ENCODE data around the gene ZNF280C.

ZNF280C gene

GRCh38 chrX:130186651-130187050 is 82.0 kb downstream of the ZNF280C start:
- Histone ChIP-seq H2AFZ (ENCODE audit: low read length) (no peak overlapping the region), H3K4me1 (ENCODE audit: insufficient read depth, low read length, severe bottlenecking) (peaks cover 13% of the 10 kb centered on the region)

GRCh38 chrX:130184857-130185256 is 83.8 kb downstream of the ZNF280C start:
- Histone ChIP-seq H3K4me3 (ENCODE audit: low read depth, low read length, poor library complexity, severe bottlenecking) (no peak overlapping the region), H3K9me2 (ENCODE audit: low read depth, low read length) (no peaks in the 10 kb centered on the region), H3K9ac (ENCODE audit: low read length) (no peak overlapping the region), H2AFZ (ENCODE audit: low read length) (no peak overlapping the region), H3K4me1 (ENCODE audit: insufficient read depth, low read length, severe bottlenecking) (peaks cover 13% of the 10 kb centered on the region), H3F3A (ENCODE audit: insufficient read depth, low read length) (no peaks in the 10 kb centered on the region), H3K79me2 (ENCODE audit: insufficient read depth, low read length) (no peaks in the 10 kb centered on the region), H3K9me3 (ENCODE audit: low read length) (no peaks in the 10 kb centered on the region), H4K20me1 (ENCODE audit: insufficient read depth, low read length) (no peaks in the 10 kb centered on the region), H3K27ac (ENCODE audit: low read depth, low read length, poor library complexity, severe bottlenecking) (no peak overlapping the region), H3K4me2 (ENCODE audit: low read length) (no peak overlapping the region), H3K27me3 (ENCODE audit: insufficient read depth, low read length) (no peaks in the 10 kb centered on the region), H3K36me3 (ENCODE audit: insufficient read depth, low read length) (peaks cover 7% of the 10 kb centered on the region; the same call in 1 of the 2 replicates)
- TF ChIP-seq EZH2 (IDR thresholded peaks at IDR 0.05; ENCODE audit: borderline replicate concordance, low read length) (no peak), CTCF (IDR thresholded peaks at IDR 0.05; ENCODE audit: low read length) (no peak)

More at GRCh38 chrX:130186651-130187050, 82.0 kb downstream of the ZNF280C start:
- Histone ChIP-seq H3K9me2 (ENCODE audit: low read depth, low read length) (no peaks in the 10 kb centered on the region), H3K4me2 (ENCODE audit: low read length) (no peak overlapping the region), H3K4me3 (ENCODE audit: low read depth, low read length, poor library complexity, severe bottlenecking) (no peak overlapping the region), H3K9me3 (ENCODE audit: low read length) (no peaks in the 10 kb centered on the region), H3K9ac (ENCODE audit: low read length) (no peak overlapping the region), H3K79me2 (ENCODE audit: insufficient read depth, low read length) (no peaks in the 10 kb centered on the region), H3K27me3 (ENCODE audit: insufficient read depth, low read length) (no peaks in the 10 kb centered on the region), H3K27ac (ENCODE audit: low read depth, low read length, poor library complexity, severe bottlenecking) (no peak overlapping the region), H4K20me1 (ENCODE audit: insufficient read depth, low read length) (no peaks in the 10 kb centered on the region), H3F3A (ENCODE audit: insufficient read depth, low read length) (no peaks in the 10 kb centered on the region), H3K36me3 (ENCODE audit: insufficient read depth, low read length) (peaks cover 7% of the 10 kb centered on the region; the same call in 1 of the 2 replicates)
- TF ChIP-seq CTCF (IDR thresholded peaks at IDR 0.05; ENCODE audit: low read length) (no peak), EZH2 (IDR thresholded peaks at IDR 0.05; ENCODE audit: borderline replicate concordance, low read length) (no peak)

GRCh38 chrX:130184168-130184567 is 84.5 kb downstream of the ZNF280C start:
- no peaks in the 10 kb centered on the region for H3K9me2 ChIP-seq (ENCODE audit: low read depth, low read length)
- no peaks in the 10 kb centered on the region for H3F3A ChIP-seq (ENCODE audit: insufficient read depth, low read length)
- no peak overlapping the region for H3K9ac ChIP-seq (ENCODE audit: low read length)
- H3K36me3 ChIP-seq (ENCODE audit: insufficient read depth, low read length): peaks cover 9% of the 10 kb centered on the region
- no peaks in the 10 kb centered on the region for H3K27me3 ChIP-seq (ENCODE audit: insufficient read depth, low read length)
- no peak overlapping the region for H3K4me2 ChIP-seq (ENCODE audit: low read length)
- H4K20me1 ChIP-seq (ENCODE audit: insufficient read depth, low read length): no peaks in the 10 kb centered on the region
- H3K4me1 ChIP-seq (ENCODE audit: insufficient read depth, low read length, severe bottlenecking): peaks cover 19% of the 10 kb centered on the region
- H3K79me2 ChIP-seq (ENCODE audit: insufficient read depth, low read length): no peaks in the 10 kb centered on the region
- no peak overlapping the region for H2AFZ ChIP-seq (ENCODE audit: low read length)
- H3K4me3 ChIP-seq (ENCODE audit: low read depth, low read length, poor library complexity, severe bottlenecking): no peak overlapping the region
- no peak overlapping the region for H3K27ac ChIP-seq (ENCODE audit: low read depth, low read length, poor library complexity, severe bottlenecking)
- TF ChIP-seq CTCF (IDR thresholded peaks at IDR 0.05; ENCODE audit: low read length) (no peak), EZH2 (IDR thresholded peaks at IDR 0.05; ENCODE audit: borderline replicate concordance, low read length) (no peak)
- no peaks in the 10 kb centered on the region for H3K9me3 ChIP-seq (ENCODE audit: low read length)
